ENCODE data around the gene MAGOH. TPM values are rescaled to one million over a fixed set of nuclear protein-coding genes. Genes with fewer than 3 reads are reported as not detected.

Gene MAGOH
- total and polyA plus RNA-seq, 2 donors (not counting 3 experiments of a cell fraction or from before 2014, with no cell fraction given) = 25.9 to 60.1 TPM

DNA sequence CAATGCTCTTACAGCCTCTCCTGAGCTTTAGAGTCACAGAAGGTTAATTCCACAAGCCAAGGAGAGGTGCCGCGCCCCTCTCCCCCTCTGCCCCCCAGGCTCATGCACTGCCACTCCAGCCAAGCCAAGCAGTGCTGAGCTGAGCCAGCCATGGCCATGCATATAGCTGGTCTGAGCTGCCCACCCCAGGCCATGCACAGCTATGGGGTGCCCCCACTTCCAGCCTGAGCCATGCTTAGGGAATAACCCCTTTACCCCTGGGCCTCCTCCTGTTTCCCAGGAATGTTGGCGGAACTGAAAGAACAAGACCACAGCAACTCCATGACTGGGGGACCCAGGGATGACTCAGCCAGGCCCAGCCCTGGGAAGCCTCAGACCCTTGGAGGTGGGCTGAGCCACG, 34.0 kb upstream of the MAGOH start:
- H3K9ac ChIP-seq (replicated peaks; ENCODE audit: extremely low read depth, insufficient read depth, low read length) = no peak overlapping the region
- intact Hi-C loops (cut with micrococcal nuclease) = no loop called here
- no peaks in the 10 kb centered on the region for H3K27me3 ChIP-seq (ENCODE audit: control insufficient read depth in 2 of 2, insufficient read depth in 2 of 2, low read length in 2 of 2)
- H3K27ac ChIP-seq (ENCODE audit: insufficient read depth, low read depth, low read length) = no peak overlapping the region
- H3K79me2 ChIP-seq (ENCODE audit: control insufficient read depth, insufficient read depth, low read length) = no peaks in the 10 kb centered on the region
- no peak overlapping the region for H3K4me3 ChIP-seq (replicated peaks in 1 of 3; ENCODE audit: insufficient read depth in 1 of 3, low read depth in 1 of 3, low read length in 3 of 3)
- no peaks in the 10 kb centered on the region for H3K9me1 ChIP-seq (replicated peaks; ENCODE audit: control insufficient read depth, extremely low read depth, insufficient read depth, low read length)
- dilution Hi-C loops (cut with MboI; ENCODE audit: extremely low pct_ligation_motif_present, low sequenced_read_pairs) = no loop called here
- DNase-seq (ENCODE audit: low read depth, low spot score) = no peak
- TF ChIP-seq MAX (IDR thresholded peaks at IDR 0.05; ENCODE audit: insufficient read depth, insufficient read length) (no peak), MYC (IDR thresholded peaks at IDR 0.05; ENCODE audit: low read depth, low read length) (no peak), GATA2 (IDR thresholded peaks at IDR 0.05; ENCODE audit: insufficient read depth, insufficient read length, low read depth, low read length) (no peak), POLR2AphosphoS5 (IDR thresholded peaks at IDR 0.05; ENCODE audit: insufficient read depth, low read depth, low read length) (no peak), JUN (IDR thresholded peaks at IDR 0.05; ENCODE audit: borderline replicate concordance, insufficient read depth, insufficient read length, low read depth) (no peak), FOS (IDR thresholded peaks at IDR 0.05; ENCODE audit: borderline replicate concordance, insufficient read depth, low read length) (no peak), POLR2A (IDR thresholded peaks at IDR 0.05; ENCODE audit: low read depth, low read length) (no peak), EZH2 (IDR thresholded peaks at IDR 0.05; ENCODE audit: borderline replicate concordance, low read depth, low read length, severe bottlenecking) (no peak)
- TF ChIP-seq, protein P1, sequence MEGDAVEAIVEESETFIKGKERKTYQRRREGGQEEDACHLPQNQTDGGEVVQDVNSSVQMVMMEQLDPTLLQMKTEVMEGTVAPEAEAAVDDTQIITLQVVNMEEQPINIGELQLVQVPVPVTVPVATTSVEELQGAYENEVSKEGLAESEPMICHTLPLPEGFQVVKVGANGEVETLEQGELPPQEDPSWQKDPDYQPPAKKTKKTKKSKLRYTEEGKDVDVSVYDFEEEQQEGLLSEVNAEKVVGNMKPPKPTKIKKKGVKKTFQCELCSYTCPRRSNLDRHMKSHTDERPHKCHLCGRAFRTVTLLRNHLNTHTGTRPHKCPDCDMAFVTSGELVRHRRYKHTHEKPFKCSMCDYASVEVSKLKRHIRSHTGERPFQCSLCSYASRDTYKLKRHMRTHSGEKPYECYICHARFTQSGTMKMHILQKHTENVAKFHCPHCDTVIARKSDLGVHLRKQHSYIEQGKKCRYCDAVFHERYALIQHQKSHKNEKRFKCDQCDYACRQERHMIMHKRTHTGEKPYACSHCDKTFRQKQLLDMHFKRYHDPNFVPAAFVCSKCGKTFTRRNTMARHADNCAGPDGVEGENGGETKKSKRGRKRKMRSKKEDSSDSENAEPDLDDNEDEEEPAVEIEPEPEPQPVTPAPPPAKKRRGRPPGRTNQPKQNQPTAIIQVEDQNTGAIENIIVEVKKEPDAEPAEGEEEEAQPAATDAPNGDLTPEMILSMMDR (IDR thresholded peaks at IDR 0.05; ENCODE audit: extremely low read depth in 1 of 2, insufficient read depth in 1 of 2, low read depth in 1 of 2, low read length in 2 of 2) = no peak
- CTCF ChIA-PET = interaction anchor here (6.9 kb wide), 1 partner anchor 120 kb away, joined by 49 read pairs; no protein-coding TSS in a partner anchor
- H3K4me2 ChIP-seq (ENCODE audit: insufficient read depth, low read length) = no peak overlapping the region
- H3K36me3 ChIP-seq (ENCODE audit: control insufficient read depth in 2 of 2, extremely low read depth in 1 of 2, insufficient read depth in 2 of 2, low read length in 2 of 2) = no peaks in the 10 kb centered on the region
- POLR2A ChIA-PET = no interaction called here
- FAIRE-seq = no peak
- BruUV-seq (replicated peaks) = no TSS peak
- no peaks in the 10 kb centered on the region for H3K9me3 ChIP-seq (replicated peaks; ENCODE audit: control insufficient read depth, insufficient read depth, low read length)
- H2AFZ ChIP-seq (ENCODE audit: low read depth, low read length) = no peak overlapping the region
- H4K20me1 ChIP-seq (replicated peaks; ENCODE audit: control insufficient read depth, extremely low read depth, insufficient read depth, low read length) = no peaks in the 10 kb centered on the region
- H3K4me1 ChIP-seq (ENCODE audit: control insufficient read depth, extremely low read depth, insufficient read depth, low read length) = no peaks in the 10 kb centered on the region
